ENCODE results near the gene POLR2M.

POLR2M gene

GRCh38 chr15:57692709-57693108 lies 13.8 kb upstream of the POLR2M start:
- no peak for DNase-seq

- no peak for DNase-seq
These were observed 12.2 kb upstream of the POLR2M start for GRCh38 chr15:57694279-57694678.

GRCh38 chr15:57696146-57696545 lies 10.4 kb upstream of the POLR2M start:
- no peak for DNase-seq

DNA sequence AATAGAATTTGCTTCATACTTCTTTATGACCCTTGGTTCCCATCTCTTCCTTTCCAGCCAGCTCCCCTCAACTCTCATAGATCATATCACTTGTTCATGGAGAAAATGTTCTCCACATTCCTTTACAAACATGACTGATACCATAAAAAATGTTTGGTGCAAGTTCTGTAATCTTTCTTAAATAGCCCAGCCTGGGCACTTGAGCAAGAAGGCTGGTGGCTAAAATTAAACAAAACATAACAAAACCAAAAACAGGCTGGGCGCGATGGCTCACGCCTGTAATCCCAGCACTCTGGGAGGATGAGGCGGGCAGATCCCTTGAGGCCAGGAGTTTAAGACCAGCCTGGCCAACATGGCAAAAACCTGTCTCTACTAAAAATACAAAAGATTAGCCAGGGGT lies 8.9 kb upstream of the POLR2M start:
- DNase-seq = no peak

GRCh38 chr15:57698243-57698642 lies 8.3 kb upstream of the POLR2M start:
- no peak for DNase-seq

DNA sequence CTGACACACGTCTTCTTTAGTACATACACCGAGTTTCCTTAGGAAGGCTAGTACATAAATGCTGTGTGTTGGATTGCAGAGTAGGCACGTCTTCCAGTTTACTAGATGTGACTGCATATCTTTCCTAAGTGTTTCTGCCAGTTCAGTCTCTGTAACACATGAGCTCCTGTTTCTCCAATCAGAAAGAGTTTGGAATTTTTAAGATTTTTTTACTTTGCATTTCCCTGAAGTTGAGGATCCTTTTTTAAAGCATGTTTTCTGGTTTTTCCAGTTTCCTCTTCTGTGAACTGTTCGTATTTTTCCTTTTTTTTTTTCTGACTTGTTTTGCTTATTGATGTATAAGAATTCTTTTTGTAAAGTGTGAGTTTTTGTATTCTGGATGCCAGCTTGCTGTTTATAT lies 7.5 kb upstream of the POLR2M start:
- no peak for DNase-seq

DNA sequence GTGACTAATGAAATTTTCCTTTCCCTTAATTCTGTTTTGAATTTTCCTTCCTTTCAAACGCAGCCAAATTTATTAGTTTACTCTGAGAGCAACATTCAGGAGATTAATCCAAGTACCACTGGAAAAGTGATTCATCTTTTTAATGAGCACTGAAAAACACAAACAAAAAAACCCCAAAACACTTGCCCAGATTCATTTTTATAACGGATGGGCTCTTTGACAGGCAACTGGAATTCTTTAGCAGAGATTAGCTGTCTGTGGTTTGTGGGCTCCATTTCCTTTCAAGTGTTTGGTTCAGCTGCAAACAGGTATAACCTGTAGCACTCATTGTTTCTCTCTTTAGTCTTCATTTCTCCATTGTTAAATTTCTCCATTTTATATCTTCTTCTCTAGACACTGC lies 3.1 kb upstream of the POLR2M start:
- DNase-seq = no peak

GRCh38 chr15:57704441-57704840 lies 2.1 kb upstream of the POLR2M start:
- no peak for DNase-seq

- DNase-seq = no peak
These were observed 639 bp upstream of the POLR2M start for GRCh38 chr15:57705746-57706404.

DNA sequence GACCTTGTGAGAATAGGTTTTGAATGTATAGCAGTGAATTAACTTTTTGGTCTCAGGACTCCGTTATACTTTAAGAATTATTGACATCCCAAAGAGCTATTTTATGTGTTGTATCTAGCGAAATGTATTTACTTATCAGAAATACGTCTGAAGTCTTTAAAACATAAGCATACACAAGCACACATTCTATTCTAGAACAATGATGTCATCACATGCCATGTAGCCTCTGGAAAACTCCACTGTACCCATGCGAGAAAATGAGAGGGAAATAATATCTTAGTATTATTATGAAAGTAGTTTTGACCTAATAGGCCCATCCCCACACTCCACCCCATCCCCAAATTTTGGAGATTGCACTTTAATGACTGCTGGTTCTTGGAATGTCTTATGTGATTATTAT lies 1.5 kb downstream of the POLR2M start:
- no peak for DNase-seq

DNA sequence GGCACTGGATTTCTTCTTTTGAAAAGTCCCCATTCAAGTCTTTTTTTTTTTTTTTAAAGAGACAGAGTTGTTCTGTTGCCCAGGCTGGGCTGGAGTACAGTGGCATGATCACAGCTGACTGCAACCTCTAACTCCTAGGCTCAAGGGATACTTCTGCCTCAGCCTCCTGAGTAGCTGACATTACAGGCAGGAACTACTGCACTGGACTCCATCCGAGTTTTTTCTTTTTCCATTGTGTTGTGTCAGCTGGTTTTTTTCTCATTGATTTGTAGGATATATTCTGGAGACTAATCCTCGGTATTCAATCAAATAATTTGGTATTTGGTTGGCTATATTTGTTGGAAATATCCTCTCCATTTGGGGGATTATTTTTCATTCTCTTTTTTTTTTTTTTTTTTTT lies 11.8 kb downstream of the POLR2M start:
- DNase-seq = no peak

DNA sequence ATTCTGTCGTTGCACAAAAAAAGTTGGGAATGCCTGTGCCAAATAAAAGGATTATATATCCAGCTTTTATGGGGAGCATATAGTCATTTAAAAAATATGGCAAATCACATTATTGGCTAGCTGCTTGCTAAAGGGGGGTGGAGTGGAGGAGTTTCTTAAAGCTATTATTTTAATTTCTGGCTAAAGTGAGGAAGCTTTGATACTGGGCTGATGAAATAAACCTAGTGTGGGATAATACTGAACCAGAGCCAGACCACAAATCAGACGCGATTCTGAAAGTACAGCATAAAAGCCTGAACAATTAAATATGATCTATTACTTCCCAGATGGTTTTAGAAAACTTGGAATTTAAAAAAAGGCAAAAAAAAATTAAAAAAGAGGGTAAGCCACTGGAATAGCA lies 14.4 kb downstream of the POLR2M start:
- DNase-seq = no peak

- no peak for DNase-seq
These were observed 19.9 kb downstream of the POLR2M start for GRCh38 chr15:57726411-57726810.

DNA sequence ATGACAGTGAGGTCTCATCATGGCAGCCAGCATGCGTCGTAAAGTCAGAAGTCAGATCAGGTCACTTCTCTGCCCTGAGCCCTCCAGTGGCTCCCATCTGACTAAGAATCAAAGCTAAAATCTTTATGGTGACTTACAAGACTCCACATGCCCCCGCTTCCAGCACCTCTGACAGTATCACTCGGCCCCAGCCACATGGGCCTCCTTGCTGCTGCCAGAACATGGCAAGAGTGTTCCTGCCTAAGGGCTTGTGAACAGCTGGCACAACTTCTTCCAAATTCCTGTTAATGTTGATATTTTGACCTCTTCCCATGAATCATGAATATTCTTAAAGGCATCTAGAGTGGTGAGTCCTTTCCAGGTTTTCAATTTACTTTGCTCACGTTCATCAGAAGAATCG lies 20.5 kb downstream of the POLR2M start:
- no peak for DNase-seq

DNA sequence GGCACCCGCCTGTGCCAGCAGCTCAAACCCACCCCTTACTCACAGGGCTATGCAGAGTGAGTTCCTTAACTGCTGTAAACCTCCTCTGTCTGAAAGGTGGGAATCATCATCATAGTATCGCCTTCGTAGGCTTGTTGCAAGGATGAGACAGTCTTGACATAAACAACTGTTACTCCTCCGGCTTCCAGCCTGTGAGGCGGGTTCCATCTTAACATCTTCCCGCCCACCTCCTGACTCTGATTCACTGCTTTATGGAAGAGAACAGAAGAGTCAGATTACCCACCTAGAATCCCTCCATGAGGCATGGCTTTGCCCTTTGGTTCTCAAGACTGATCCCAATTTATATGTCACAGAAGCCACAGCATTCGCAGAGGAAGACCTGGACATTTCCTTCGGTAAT lies 21.9 kb downstream of the POLR2M start:
- DNase-seq = no peak

GRCh38 chr15:57730876-57731275 lies 24.4 kb downstream of the POLR2M start:
- DNase-seq = no peak

GRCh38 chr15:57731530-57732103 lies 25.1 kb downstream of the POLR2M start:
- no peak for DNase-seq

GRCh38 chr15:57732526-57733331 lies 26.2 kb downstream of the POLR2M start:
- peak; percentile 59 to 63 for DNase-seq

DNA sequence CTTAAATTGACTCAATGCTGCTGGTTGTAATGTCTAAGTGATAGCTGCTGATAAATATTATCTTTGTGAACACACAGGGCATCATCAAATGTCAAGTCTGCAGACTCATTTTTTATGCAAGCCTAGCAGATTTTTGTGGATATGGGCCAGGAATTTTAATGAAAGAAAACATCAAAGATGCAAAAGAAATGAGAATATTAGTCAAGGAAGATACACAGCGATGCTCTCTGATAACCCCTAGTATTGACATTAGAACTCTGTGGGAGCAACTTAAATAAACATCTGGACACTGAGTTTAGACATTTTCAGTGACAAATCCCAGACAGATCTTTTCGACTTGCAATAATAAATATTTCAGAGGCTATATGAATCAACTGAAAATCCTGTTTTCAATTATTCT lies 28.3 kb downstream of the POLR2M start:
- DNase-seq = no peak

DNA sequence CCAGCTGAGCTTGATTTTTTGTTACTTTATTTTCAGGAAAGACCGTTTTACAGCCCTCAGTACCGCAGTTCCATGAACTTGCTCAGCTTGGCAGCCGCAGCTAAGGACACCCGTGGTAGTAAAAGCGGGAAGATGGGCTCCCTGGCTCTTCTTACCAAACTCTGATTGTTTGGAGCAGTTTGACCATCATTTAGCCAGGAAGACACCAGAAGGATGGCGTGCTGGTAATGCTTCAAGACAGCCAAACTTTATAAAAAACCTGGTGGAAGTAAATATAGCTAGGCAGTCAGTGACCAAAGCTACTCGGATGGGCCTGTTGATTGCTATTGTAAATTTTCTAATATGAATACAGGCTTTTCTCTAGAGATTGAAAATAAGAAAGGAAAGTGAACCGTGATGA lies 28.9 kb downstream of the POLR2M start:
- DNase-seq = no peak

GRCh38 chr15:57735891-57736290 lies 29.4 kb downstream of the POLR2M start:
- DNase-seq = no peak

DNA sequence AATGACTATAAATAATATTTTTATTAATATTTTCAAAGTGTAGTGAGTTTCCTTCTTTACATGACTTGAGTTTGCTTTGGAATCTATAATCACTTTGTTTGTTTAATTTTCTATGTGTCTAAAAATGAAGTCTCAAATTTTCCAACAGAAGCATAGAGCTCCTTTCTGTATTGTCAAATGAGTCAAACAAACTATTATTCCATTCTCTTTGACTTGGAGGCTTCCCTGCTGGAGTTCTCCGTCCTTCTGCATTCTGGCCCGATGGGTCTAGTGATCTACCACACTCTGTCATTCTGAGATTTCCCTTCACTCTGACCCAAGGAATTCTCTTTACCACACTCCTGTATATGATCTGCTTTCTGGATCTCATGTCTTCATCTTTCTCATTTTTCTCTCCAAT lies 30.1 kb downstream of the POLR2M start:
- DNase-seq = no peak

DNA sequence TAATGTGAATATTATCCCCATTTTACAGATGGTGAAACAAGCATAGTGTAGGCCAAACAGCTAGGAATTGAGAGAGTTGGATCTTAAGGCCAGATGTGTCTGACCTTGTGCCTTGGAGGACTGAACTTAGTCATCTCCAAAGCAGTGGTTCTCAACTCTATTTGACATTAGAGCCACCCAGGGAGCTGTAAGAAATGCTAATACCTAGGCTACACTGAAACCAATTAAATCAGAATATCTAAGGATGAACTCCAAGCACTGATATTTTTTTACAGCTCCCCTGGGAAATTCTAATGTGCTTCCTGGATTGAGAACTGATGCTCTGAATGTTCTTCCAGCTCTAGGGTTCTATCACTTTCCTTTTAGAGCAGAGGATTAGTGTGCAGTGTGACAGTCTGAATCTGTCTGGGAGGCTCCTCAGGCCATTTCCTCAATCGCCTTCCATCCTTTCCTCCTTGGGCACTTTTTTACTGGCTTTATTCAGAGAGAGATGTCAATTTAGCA lies 32.3 kb downstream of the POLR2M start:
- no peak for DNase-seq

DNA sequence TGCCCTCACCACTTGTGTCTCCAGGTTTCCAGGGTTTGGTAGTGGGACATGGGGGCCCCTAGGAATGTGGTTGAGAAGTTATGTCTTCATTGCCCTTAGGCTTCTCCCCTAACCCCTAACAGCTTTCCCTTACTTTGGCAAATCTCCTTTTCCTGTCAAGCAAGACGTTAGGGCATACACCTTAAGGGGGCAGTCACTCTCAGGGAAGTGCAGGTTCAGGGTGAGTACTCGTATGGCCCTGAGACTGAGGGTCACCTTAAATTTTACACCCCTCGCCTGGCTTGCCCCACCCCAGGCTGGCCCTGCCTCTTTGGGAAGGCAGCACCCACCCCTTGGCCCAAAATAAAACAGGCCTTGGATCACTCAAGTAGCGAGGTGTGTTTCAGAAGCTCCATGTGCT lies 33.5 kb downstream of the POLR2M start:
- DNase-seq = no peak
